NCI-H2107 treated with DMSO at 0.1 percent for 48 hours (cell line): ENCODE data around the gene CDKL1.
"Not testable (repeated sequence)": the region's sequence is repeated elsewhere in the genome, so short reads cannot be mapped to it uniquely, and the experiment has no call there.

Experiments
- DNase-seq: peaks from one replicate; lab custom pipeline; 2025; ENCODE audit not compliant: unreplicated experiment; lab: John Stamatoyannopoulos, UW

CDKL1 gene

DNA sequence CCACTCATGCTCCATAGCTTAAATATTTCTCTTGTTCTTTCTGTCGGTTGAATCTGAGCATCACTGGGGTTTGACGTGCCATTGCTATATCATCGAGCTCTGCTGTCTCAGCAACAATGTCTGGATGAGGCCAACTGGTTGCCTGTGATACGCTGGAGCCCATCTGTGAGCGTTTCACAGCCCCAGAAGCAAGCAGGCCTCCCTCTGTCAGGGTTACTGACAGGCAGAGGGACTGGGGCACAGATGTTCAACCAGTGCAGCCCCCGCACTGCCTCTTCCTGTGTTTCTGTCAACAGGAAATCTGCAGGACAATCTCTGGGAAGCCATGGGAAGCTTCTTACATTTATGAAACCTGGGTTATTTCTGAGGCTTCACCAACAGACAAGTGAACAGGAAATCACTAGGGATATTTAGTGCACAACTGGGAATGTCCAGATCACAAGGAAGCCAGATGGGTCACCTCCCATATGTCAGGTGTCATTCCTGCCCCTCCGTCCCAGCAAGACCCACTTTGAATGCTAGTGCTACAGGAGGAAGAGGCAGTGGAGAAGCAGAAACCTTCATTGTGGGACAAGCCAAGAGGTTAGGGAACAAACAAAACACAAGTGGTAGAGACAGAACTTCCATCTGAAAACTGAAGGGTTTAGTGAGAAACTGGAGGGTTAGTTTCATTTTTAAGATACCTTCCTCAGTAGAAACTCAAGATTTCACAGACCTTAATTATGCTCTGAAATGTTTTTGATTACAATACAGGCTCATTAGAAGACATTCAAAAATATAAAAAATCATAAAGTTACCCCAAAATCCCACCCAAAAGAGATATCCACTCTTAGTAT lies 60.5 kb downstream of the CDKL1 start:
- DNase-seq: no peak

DNA sequence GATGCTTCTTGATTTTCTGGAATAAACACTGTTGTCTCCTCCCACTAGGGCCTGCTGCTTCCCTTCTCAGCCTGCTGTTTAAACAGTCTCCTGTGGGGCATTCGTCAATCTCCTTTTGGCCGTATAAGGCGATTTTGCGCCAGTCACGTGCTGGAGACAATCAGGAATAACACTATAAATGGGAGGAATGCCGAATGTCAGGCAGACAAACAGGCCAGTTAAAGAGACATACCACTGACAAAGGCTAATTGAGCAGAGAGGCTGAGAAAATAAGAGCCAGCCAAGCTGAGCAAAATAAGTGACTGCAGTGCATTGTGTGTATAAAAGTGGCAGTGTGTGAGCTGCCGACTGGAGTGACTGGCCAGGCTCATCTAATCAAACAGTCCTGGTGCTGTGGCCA lies 61.3 kb downstream of the CDKL1 start:
- DNase-seq: peak; percentile 53

DNA sequence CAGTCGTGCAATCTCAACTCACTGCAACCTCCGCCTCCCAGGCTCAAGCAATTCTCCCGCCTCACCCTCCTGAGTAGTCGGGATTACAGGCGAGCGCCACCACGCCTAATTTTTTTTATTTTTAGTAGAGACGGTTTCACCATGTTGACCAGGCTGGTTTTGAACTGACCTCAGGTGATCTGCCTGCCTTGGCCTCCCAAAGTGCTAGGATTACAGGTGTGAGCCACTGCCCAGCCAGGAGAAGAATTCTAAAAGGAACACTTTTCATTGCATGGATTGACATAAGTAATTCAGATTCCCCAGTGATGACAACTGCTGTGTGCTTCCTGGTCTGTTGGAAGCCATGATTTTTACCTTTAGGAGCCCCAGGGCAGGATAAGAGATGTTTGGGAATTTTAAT lies 62.5 kb downstream of the CDKL1 start:
- no peak for DNase-seq

DNA sequence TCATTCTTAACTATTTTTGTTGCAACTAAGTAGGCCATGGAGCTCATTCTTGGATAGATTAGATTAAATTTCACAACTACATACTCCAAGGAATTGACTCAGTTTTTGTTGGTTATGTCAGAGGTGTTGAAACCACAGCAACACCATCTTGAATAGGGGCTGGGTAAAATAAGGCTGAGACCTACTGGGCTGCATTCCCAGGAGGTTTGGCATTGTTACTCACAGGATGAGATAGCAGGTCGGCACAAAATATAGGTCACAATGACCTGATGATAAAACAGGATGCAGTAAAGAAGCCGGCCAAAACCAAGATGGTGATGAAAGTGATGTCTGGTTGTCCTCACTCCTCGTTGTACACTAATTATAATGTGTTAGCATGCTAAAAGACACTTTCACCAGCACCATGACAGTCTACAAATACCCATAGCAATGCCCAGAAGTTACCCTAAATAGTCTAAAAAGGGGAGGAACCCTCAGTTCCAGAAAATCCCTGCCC lies 63.6 kb downstream of the CDKL1 start:
- no peak for DNase-seq

DNA sequence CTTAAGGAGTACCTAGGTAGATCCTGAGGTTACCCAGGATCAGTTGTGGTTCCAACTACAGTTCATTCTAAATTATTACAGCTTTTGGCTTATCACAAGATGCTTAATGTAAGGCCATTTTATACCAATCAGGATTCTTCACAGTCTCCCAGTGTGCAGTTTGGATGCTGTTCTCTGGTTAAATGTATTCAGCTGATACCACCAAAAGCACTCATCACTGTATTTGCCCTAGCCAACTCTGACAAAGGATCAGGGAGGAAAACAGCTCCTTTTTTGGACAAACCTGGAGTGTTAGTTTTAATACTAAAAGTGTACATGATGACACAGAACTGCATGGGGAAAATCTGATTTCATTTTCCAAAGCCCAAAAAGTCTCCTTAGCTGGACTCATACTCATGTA lies 65.1 kb downstream of the CDKL1 start:
- no peak for DNase-seq

DNA sequence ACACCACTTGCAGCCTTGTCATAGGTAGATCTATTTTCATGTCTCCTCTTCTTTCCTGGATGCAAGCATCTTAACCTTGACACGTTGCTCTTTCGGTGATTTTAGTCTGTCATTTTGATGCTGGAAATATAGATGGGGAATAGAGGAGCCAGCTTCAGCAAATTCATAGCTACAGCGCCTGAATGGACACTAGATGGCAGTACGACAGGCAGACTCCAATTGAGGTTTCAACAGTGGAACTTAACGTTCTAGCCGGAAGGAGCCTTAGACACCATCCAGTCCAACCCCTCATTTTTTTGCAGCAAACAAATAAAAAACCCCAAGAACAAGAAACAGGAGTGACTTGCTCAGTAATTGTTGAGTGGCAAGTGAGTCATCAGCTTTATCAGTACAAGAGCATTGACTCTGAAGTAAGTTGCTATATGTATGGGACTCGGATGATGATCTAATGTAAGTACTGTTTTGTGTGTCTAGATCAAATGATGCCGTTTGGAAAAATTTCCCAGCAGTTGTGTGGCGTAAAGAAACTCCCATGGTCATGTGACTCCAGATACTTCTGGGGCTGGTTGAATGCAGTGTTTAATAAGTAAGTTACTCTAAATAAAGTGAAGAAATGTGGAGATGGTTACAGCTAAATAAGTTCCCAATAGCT lies 75.5 kb downstream of the CDKL1 start:
- DNase-seq: peak; percentile 97

DNA sequence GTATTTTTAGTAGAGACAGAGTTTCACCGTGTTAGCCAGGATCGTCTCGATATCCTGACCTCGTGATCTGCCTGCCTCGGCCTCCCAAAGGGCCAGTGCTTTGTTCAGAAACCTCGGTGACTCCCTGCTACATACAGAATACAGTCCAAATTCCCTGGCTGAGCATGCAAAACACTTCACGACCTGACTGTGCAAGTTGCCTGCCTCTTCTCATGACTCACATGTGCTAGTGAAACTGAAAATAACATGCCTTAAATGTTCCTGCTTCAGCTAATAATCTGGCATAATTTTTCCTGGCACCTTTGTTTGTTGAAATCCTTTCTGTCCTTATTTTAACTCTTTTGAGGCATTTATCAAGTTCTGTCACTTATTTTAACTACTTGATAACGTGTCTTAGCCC lies 76.4 kb downstream of the CDKL1 start:
- DNase-seq: no peak

DNA sequence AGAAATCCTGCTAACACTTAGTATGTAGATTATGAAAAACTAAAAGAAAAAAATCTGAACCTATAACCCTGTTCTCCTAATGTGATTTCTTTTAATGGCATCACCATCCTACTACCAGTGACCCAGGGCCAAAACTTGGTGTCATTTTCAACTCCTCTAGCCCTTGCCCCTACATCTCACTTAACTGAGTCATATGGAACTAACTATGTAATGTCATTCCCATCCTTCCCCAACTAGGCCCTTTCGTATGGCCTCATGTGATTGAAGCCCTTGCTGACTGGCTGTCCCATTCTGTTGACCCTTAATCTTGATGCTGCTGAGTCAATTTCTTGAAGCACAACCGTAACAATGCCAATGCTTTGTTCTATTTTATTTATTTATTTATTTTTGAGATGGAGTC lies 77.0 kb downstream of the CDKL1 start:
- DNase-seq: no peak

DNA sequence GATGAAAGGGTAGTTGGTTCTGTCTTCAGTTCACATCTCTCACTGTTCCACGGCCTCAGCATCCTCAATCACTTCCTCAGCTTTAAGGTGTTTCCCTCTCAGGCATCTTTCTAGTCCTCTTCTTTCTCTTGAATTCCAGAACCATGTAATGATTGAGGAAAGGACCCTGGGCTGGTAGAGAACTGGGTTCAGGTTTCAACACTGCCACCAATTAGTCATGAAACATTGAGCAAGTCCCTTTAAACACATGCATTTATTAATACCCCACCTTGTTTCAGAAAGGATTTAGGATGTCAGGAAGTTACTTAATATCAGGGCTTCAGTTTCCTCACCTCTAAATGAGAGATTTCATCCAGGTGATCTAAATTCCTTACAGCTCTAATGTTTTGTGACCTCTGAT lies 77.4 kb downstream of the CDKL1 start:
- no peak for DNase-seq

DNA sequence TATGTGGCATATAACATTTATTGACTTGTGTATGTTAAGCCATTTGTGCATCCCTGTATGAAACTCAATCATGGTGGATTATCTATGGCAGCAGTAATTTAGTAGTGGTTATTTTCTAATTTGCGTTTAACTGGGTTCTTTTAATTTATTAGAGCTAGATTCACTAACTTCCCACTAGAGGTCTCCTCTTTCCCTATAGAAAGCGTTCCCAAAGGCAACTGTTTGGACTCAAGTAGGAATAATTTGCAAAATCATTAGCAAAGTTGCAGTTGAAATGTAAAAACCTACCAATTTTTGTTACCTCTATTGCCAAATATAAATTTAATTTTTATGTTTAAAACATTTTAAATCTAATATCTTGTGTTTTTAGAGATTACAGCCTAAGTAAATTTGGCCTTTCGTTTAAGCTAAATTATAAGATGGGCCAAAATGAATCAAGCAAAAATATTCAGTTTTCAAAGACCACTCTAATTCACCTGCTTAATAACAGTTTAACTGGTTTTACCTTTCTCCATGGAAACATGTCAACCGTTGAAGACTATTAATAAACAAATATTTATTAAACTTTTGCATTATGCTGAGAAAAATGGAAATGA lies 78.6 kb downstream of the CDKL1 start:
- DNase-seq: peak; percentile 27

DNA sequence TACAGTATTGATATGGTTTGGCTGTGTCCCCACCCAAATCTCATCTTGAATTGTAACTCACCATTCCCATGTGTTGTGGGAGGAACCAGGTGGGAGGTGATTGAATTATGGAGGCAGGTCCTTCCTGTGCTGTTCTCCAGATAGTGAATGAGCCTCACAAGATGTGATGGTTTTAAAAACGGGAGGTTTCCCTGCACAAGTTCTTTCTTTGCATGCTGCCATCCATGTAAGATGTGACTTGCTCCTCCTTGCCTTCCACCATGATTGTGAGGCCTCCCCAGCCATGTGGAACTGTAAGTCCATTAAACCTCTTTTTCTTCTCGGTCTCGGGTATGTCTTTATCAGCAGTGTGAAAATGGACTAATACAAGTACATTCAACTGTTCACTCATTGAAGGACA lies 82.6 kb downstream of the CDKL1 start:
- DNase-seq: not testable (repeated sequence)

DNA sequence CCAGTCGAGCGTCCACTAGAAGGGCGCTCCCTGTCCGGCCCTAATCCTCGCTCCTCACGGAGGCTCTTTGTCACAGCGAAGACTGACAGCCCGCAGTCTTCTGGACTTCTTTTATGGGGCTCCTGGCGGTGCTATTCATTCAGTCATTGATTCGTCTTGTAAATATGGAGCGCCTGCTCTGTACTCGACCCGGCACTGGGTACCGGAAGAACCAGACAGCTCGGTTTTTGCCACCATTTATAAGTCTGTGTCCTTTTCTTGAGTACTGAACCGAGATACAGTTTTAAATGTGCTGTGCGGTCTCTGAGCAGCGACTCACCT lies 84.0 kb downstream of the CDKL1 start:
- peak; percentile 89 for DNase-seq

DNA sequence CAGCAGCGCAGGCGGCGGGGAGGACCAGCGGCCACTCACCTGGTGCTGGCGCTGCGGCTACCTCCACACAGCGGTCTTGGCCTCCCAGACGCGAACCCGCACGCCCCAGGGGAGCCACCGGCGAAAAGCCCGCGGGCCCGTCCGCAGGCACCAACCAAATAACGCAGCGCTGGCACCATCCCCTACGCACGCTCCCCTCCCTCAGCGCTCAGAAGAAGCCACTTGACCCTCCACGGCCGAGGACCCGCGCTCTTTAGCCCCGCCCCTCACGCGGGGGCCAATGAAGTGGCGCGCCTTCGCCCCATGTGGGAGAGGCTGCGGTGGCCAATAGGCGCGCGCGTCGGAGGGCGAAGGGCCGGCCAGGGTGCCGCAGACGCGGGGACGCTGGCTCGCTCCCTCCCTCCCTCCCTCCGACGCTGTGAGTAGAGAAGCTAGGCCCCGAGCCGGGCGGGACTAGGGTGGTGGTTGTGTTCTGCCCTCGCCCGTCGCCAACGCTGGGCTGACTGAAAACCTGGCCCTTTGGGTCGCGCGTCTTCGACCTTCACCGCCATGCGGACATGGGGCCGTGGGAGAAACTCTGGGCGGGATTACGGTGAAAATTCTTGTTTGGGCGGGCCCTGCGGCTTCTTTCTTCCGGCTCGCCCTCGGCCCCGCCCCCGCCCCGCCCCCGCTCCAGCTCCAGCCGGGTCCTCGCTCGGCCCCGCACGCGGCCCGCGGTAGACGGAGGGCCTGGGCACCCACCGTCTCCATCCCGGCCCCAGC lies 84.5 kb downstream of the CDKL1 start, which contains the start of the genes DMAC2L and L2HGDH:
Gene DMAC2L, plus strand, starts transcription at position 353 of the 762 bp plus-strand sequence. CDS start 9,164 bp downstream, outside the sequence.
Gene L2HGDH, minus strand, starts transcription at position 258 of the 762 bp plus-strand sequence. Its CDS starts 79 bp downstream, at position 179.
- peak; percentile 96 for DNase-seq

DNA sequence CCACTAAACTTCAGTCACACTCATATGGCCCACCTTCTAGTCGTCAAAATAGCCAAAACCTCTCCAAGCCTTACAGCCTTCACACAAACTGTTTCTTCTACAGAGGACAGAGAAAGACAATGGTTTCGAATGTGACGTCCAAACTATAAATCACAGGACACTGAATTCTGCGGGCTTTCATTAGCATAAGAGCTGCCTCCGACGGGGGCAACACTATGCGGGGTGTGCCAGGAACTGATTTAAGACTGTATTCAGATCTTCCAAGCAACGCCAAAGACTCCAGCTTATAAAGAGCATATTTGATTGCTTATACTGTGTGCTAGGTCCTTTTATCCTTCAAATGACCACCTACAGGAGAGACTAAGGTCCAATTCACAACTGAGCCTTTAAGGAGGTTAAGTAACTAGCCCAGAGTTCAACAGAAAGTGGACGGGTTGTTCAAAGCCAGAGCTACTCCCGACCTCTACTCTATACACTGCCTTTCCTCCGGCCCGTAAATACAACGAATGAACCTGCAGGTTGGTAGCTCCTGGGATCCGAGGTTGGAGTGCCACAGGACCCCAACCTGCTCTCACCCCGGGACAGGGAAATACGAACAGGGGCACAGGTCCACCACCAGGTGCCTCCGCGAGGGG lies 85.2 kb downstream of the CDKL1 start:
- peak; percentile 70 for DNase-seq

DNA sequence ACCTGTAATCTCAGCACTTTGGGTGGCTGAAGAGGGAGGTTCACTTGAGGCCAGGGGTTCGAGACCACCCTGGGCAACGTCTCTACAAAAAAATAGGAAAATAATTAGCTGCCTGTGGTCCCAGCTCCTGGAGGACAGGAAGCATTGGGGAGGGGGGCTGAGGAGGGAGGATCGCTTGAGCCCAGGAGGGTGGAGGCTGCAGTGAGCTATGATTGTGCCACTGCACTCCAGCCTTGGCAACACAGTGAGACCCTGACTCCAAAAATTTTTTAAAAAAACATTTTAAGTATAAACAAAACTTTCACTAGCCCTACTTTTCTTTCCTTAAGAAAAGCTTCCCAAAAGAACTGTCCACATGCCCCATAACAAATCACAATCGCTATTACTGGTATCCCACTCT lies 86.2 kb downstream of the CDKL1 start:
- DNase-seq: no peak

DNA sequence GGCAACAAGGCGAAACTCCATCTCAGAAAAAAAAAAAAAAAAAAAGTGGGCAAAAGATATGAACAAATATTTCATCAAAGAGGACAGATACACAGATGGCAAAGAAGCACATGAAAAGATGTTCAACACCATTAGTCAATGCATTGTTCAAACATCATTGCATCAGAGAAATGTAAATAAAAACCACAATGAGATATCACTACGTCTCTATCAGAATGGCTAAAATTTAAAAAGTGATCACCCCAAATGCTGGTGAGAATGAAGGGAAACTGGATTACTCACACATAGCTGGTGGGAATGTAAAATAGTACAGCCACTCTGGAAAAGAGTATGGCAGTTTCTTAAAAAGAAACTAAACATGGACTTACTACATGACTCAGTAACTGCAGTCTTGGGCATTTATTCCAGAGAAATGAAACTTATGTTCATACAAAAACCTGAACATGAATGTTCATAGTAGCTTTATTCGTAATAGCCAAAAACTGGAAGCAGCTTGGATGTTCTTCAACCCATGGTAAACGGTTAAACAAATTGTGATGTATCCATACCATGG lies 88.2 kb downstream of the CDKL1 start:
- DNase-seq: no peak

DNA sequence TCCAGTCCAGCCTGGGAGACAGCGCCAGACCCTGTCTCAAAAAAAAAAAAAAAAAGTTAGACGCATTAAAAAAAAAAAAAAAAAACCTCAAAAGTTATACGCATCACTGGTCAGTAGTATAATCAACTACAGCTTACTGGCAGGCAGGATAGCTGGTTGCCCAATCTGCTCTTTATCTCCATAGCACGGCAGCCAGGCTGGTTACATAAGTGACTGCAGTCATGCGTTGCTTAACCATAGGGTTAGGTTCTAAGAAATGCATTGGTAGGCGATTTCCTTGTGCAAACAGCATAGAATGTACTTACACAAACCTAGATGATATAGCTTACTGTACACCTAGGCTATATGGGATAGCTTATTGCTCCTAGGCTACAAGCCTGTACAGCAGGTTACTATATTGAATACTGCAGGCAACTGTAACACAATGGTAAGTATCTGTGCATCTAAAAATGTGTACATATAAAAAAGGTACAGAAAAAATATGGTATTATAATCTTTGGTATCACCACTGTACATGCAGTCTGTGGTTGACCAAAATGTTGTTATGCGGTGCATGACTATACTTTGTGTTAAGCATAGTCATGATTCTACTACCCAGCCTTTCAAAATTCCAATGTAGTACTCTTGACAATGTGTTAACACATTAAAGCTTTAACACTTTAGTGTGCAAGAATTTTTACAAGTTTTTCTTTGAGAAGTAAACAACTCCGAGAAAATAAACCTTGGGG lies 92.8 kb downstream of the CDKL1 start:
- no peak for DNase-seq

DNA sequence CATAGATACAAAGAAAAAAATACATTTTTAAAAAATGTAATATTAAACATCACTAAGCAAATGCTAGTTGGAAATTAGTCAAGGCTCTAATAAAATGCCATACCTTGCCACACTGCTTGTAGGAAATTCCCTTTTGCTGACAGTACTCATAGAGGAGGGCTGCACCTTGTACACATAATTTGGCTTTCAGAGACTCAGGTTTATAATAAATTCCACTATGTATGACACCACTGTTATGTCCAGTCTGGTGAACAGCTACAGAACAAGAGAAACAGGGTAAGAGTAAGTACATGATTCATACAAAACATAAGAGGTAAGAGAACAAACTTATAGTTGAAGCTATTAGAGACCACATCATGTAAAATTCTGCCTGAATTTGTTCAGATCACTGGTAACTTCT lies 94.8 kb downstream of the CDKL1 start:
- DNase-seq: no peak

DNA sequence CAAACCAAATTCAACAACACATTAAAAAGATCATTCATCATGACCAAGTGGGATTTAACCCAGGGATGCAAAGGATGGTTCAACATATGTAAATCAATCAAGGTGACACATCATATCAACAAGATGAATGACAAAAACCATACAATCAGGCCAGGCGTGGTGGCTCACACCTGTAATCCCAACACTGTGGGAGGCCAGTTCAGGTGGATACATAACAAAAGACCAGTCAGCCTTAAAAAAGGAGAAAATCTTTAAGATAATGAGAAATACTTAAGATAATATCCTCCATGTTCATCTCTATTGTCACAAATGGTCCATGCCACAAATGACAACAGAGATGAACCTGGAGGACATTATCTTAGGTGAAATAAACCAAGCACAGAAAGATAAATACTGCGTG lies 97.1 kb downstream of the CDKL1 start:
- no peak for DNase-seq

DNA sequence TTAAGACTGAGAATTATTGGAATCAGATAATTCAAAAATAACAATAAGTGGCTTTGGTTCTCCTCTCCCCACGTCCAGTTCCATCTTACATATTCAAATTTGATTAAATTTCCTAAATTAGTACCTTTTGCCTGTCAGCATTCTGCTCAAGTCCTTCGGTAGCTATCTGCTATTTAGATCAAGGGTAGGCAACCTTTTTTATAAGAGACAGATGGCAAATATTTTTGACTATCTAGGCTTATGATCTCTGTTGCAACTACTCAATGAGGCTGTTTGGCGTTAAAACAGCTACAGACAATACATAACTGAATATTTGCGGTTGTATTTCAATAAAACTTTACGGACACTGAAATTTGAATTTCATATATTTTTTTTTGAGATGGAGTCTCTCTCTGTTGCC lies 106.4 kb downstream of the CDKL1 start:
- no peak for DNase-seq
